ENCODE results near the gene AGBL1.

The AGBL1 gene

DNA sequence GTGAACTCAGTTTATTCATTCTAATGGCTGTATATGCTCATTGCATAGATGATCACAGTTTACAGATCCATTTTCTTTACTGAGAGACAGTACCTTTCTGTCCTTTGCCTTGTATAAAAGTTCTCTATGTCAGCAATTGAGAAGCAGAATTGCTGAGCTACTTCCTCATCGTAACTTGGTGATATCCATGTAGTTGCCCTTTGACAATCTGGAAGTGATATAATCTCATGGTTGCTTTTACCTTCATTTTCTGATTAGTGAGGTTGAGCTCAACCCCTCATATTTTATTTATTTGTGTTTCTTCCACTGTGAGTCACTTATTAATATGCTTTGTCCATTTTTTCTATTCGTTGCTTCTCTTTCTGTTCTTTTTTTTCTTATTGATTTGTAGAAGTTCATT lies 696.5 kb downstream of the AGBL1 start:
- DNase-seq (ENCODE audit: insufficient read length) (no peak), FAIRE-seq (no peak)
- no peak for TF ChIP-seq TAF1 (IDR thresholded peaks at IDR 0.05; ENCODE audit: borderline replicate concordance, low read depth, low read length)
- TF ChIP-seq POLR2AphosphoS5 (IDR thresholded peaks at IDR 0.05; ENCODE audit: low read depth, low read length), result no peak
- TF ChIP-seq POLR2A (IDR thresholded peaks at IDR 0.05; ENCODE audit: low read depth, low read length), result no peak

DNA sequence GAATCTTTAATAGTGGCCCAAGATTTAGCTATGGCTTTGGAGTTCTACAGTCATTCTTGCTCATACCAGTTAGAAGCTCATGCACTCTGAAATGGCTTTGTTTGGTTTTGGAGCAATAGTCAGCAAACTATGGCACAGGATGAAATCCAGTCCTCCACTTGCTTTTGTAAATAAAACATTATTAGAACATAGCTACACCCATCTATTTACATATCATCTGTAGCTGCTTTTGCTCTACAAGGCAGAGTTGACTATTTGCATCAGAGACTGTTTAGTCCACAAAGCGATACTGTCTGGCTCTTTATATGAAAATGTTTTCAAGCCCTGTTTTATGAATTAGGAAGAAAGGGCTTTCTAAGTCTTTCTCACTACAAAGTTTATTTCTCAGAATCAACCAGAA lies 716.9 kb downstream of the AGBL1 start:
- TF ChIP-seq POLR2AphosphoS5 (IDR thresholded peaks at IDR 0.05; ENCODE audit: low read depth, low read length) (no peak), POLR2A (IDR thresholded peaks at IDR 0.05; ENCODE audit: low read depth, low read length) (no peak), TAF1 (IDR thresholded peaks at IDR 0.05; ENCODE audit: borderline replicate concordance, low read depth, low read length) (no peak)
- no peak for FAIRE-seq
- no peak for DNase-seq (ENCODE audit: insufficient read length)

DNA sequence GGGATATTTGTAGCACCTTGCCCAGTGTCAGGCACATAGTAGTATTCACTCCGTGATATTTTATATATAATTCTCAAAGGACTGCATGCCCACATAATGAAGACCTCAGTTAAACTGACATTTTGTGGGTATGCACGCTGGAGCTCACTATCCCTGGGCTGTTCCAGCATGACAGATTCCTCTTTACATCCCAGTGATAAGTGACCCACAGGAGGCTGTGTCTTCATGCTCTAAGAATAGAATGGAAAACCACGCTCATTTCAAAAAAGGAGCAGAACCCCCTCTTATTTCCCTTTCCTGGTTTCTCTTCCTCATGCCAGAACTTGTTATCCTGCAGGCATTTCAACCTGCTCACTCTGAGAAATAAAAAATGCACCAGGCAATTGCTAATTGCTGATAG lies 717.5 kb downstream of the AGBL1 start:
- FAIRE-seq, result no peak
- TF ChIP-seq POLR2A (IDR thresholded peaks at IDR 0.05; ENCODE audit: low read depth, low read length), result no peak
- no peak for TF ChIP-seq TAF1 (IDR thresholded peaks at IDR 0.05; ENCODE audit: borderline replicate concordance, low read depth, low read length)
- TF ChIP-seq POLR2AphosphoS5 (IDR thresholded peaks at IDR 0.05; ENCODE audit: low read depth, low read length), result no peak
- no peak for DNase-seq (ENCODE audit: insufficient read length)

DNA sequence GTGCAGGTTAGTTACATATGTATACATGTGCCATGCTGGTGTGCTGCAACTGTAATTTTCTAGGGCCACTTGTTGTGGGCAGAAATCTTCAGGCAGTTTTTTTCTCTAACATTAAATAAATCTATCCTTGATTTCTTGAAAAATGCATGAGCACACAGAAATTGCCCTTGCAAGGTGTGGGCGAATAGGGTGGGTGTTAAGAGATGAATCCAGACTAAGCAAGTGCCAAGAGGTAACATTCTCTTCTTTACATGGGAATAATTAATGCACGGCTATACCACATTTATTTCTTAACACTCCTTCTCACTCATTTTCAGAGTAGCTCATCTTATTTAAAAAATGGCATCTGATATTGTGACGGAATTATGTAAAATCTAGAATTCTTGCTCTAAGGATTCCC lies 719.6 kb downstream of the AGBL1 start:
- FAIRE-seq, result no peak
- TF ChIP-seq POLR2AphosphoS5 (IDR thresholded peaks at IDR 0.05; ENCODE audit: low read depth, low read length) (no peak), POLR2A (IDR thresholded peaks at IDR 0.05; ENCODE audit: low read depth, low read length) (no peak), TAF1 (IDR thresholded peaks at IDR 0.05; ENCODE audit: borderline replicate concordance, low read depth, low read length) (no peak)
- DNase-seq (ENCODE audit: insufficient read length), result no peak

DNA sequence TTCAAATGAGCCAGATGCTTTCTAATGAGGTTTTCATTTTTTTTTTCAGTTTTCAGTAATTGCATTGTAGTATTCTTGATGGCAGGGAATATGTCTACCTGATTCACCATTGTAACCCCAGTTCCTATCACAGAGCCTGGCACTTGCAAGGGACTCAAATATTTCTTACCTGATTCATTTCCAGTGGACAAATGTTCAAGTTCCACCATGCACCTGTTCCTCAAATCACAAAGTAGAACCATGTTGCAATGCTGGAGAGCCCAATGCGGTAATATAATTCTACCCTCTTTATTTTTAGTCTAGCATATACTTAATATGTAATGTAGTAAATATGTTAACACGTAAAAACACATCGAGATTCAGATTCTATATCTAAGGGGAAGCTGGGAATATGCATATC lies 722.6 kb downstream of the AGBL1 start:
- no peak for FAIRE-seq
- TF ChIP-seq TAF1 (IDR thresholded peaks at IDR 0.05; ENCODE audit: borderline replicate concordance, low read depth, low read length), result no peak
- no peak for TF ChIP-seq POLR2A (IDR thresholded peaks at IDR 0.05; ENCODE audit: low read depth, low read length)
- TF ChIP-seq POLR2AphosphoS5 (IDR thresholded peaks at IDR 0.05; ENCODE audit: low read depth, low read length), result no peak
- DNase-seq (ENCODE audit: insufficient read length), result no peak

DNA sequence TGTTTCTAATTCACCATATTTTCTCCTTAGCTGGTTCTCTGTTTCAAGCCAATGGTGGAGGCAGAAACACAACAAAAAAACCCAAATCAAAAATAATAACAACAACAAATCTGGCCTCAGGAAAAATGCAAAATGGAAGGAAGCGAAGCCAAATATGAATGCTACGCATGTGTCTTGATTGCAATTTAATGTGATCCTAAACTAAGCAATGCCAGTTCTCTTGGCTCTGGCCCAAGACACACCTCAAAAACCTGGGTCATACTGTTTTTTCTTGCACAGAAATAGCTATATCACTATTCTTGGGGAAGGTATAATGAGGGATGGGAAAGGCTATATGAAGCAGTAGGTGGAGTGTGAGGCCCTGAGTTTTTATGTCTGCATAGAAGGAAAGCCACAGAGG lies 724.7 kb downstream of the AGBL1 start:
- FAIRE-seq, result no peak

DNA sequence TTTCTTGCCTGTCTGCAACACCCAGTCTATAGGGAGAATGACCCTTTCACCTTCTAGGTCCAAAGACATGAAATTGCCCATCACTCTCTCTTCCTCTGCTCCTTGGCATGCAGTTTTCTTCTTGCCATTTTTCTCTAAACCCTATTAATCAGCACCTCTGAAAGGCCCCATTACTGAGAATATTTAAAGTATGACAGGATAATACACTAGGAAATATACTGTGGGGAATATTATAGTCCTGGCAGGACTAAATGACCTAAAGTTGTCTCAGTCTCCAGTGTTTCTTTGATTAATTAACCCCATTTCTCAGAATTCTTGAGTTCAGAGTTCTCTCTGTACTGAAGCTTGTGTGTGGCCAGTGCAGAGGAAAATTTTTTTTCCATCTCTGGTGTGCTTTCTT lies 730.7 kb downstream of the AGBL1 start:
- FAIRE-seq (no peak), DNase-seq (ENCODE audit: insufficient read length) (no peak)
- no peak for TF ChIP-seq POLR2A (IDR thresholded peaks at IDR 0.05; ENCODE audit: low read depth, low read length)
- no peak for TF ChIP-seq TAF1 (IDR thresholded peaks at IDR 0.05; ENCODE audit: borderline replicate concordance, low read depth, low read length)

More for the DNA sequence above, 724.7 kb downstream of the AGBL1 start:
- DNase-seq (ENCODE audit: insufficient read length), result no peak
- TF ChIP-seq POLR2AphosphoS5 (IDR thresholded peaks at IDR 0.05; ENCODE audit: low read depth, low read length), result no peak
- no peak for TF ChIP-seq POLR2A (IDR thresholded peaks at IDR 0.05; ENCODE audit: low read depth, low read length)
- no peak for TF ChIP-seq TAF1 (IDR thresholded peaks at IDR 0.05; ENCODE audit: borderline replicate concordance, low read depth, low read length)

DNA sequence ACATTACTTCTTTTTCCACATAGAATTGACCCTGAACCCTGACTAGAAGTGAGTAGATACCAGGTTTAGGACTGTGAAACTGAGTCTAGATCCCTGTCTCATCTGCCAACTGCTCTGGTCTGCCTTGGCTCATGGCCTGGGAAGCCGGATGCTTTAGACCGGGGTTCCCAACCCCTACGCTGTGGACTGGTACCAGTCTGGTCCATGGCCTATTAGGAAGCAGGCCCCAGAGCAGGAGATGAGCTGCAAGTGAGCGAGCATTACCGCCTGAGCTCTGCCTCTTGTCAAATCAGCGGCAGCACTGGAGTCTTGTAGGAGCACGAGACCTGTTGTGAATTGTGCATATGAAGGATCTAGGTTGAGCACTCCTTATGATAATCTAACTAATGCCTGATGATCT lies 734.2 kb downstream of the AGBL1 start:
- TF ChIP-seq POLR2AphosphoS5 (IDR thresholded peaks at IDR 0.05; ENCODE audit: low read depth, low read length) (no peak), TAF1 (IDR thresholded peaks at IDR 0.05; ENCODE audit: borderline replicate concordance, low read depth, low read length) (no peak), POLR2A (IDR thresholded peaks at IDR 0.05; ENCODE audit: low read depth, low read length) (no peak)
- DNase-seq (ENCODE audit: insufficient read length), result no peak
- no peak for FAIRE-seq

DNA sequence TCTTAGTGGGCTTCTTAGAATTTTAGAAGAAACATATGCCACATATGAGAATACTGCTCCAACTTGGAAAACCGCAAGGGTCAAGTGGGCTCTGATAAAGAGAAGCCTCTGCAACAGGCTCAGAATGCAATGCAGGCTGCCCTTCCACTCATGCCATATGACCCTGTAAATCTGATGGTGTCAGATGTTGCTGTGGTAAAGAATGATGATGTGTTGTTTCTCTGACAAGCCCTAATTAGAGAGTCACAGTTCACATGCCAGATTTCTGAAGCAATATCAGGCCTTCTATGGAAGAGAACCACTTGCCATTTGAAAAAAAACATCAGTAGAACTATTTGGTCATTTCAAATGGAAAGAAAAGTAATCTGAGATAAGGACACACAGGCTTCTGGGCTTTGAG lies 749.6 kb downstream of the AGBL1 start:
- DNase-seq (ENCODE audit: insufficient read length) (no peak), FAIRE-seq (no peak)
- no peak for TF ChIP-seq POLR2A (IDR thresholded peaks at IDR 0.05; ENCODE audit: low read depth, low read length)
- no peak for TF ChIP-seq POLR2AphosphoS5 (IDR thresholded peaks at IDR 0.05; ENCODE audit: low read depth, low read length)
- TF ChIP-seq TAF1 (IDR thresholded peaks at IDR 0.05; ENCODE audit: borderline replicate concordance, low read depth, low read length), result no peak

DNA sequence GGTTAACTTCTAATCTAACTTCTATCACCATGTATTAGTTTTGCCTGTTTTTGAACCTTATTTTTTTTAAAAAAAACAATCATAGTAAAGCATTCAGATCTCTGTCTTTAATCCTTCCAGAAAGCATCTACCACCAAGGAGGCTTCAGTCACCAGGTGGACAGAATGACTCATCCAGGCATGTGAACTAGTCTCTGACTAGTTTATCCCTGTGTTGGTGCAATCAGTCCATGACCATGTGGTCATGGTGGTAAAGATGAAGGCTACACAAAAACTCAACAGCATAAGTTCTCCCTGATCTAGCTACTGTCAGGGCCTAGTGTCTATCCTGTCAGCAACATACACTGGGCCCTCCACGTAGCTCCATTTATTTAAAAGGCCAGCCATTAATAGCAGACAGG lies 750.6 kb downstream of the AGBL1 start:
- no peak for DNase-seq (ENCODE audit: insufficient read length)
- no peak for FAIRE-seq
- no peak for TF ChIP-seq POLR2A (IDR thresholded peaks at IDR 0.05; ENCODE audit: low read depth, low read length)
- TF ChIP-seq TAF1 (IDR thresholded peaks at IDR 0.05; ENCODE audit: borderline replicate concordance, low read depth, low read length), result no peak
- no peak for TF ChIP-seq POLR2AphosphoS5 (IDR thresholded peaks at IDR 0.05; ENCODE audit: low read depth, low read length)

DNA sequence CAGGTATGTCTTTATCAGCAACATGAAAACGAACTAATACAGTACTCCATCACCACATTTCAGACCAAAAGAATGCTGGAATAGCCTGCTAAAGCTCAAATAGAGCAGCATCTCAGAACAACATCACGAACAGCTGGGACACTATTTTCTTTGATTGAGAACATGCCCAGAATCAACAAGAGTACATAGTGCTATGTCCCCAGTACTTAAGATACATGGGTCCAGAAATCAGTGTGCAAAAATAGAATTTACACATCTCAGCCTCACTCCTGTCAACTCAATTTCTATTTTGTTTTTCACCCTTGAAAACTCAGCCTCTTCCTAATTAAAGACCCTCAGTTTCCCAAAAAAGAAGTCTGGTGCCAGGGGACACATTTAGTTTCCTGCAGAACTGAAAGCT lies 753.9 kb downstream of the AGBL1 start:
- TF ChIP-seq POLR2A (IDR thresholded peaks at IDR 0.05; ENCODE audit: low read depth, low read length), result no peak
- no peak for TF ChIP-seq POLR2AphosphoS5 (IDR thresholded peaks at IDR 0.05; ENCODE audit: low read depth, low read length)
- TF ChIP-seq TAF1 (IDR thresholded peaks at IDR 0.05; ENCODE audit: borderline replicate concordance, low read depth, low read length), result no peak
- FAIRE-seq, result no peak
- DNase-seq (ENCODE audit: insufficient read length), result no peak

DNA sequence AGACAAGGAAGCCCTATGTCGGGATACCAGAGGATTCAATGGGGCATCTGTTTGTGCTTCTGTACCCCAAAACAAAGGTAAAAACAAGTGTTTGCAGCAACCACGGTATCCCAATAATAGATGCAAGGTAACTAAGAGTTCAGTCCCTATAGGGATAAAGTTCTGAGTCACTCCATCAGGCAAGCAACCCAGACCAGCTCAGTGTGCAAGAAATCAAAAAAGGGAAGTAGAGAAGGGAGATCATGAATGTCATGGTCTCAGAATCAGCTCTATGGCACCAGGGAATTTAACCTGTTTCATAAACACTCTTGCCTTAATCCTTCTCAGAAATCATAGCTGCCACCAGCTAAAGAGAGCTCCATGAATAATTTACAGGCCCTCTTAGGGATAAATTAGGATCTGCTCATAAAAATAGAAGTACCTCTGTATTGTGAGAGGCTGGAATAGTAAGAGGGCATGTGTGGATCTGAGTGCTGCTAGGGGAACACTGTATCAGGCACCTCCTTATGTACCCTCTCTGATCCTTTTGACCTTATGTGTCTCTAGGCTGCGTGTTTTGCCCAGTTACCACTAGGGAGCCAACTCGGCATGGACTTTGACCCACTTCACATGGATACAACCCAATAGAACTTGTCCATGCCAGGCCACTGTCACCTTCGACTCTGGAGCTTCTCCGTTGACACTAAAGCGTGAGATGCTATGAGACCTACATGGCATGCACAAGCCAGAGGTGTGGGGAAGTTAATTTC lies 754.6 kb downstream of the AGBL1 start:
- FAIRE-seq, result no peak

More for the DNA sequence above, 754.6 kb downstream of the AGBL1 start:
- no peak for TF ChIP-seq POLR2A (IDR thresholded peaks at IDR 0.05; ENCODE audit: low read depth, low read length)
- TF ChIP-seq POLR2AphosphoS5 (IDR thresholded peaks at IDR 0.05; ENCODE audit: low read depth, low read length), result no peak
- TF ChIP-seq TAF1 (IDR thresholded peaks at IDR 0.05; ENCODE audit: borderline replicate concordance, low read depth, low read length), result no peak
- no peak for DNase-seq (ENCODE audit: insufficient read length)

Data from GM12892 (cell line).